Panc1 (cell line): ENCODE measurements around the gene APP. TPM values are rescaled to one million over a fixed set of nuclear protein-coding genes. Genes with fewer than 3 reads are reported as not detected.

Source experiments
- ATAC-seq: fragments of 200-7000 bp; cut with Tn5 transposase; 2 replicates; pipeline ENCODE4 v1.9.1; 2020; ENCODE audit warnings: mild to moderate bottlenecking, moderate library complexity
- BruUV-seq: library from RNA; stranded (reverse); fragments of 400-500 nt; replicated peaks from 2 replicates; lab custom pipeline; 2021; lab: Mats Ljungman, UMichigan
- CTCF ChIA-PET: fragments of 300-600 bp; sonication (Branson Sonifier 250); formaldehyde crosslinking; loops from one replicate; lab custom pipeline; 2022; ENCODE audit warnings: antibody characterized with exemption; lab: Charles Lee
- POLR2A ChIA-PET: fragments of 300-600 bp; sonication (Branson Sonifier 250); formaldehyde crosslinking; loops from one replicate; lab custom pipeline; 2022; ENCODE audit warnings: antibody characterized with exemption; lab: Charles Lee
- DNase-seq: peaks from one replicate; pipeline ENCODE4 v3.0.0-alpha.2; 2010; ENCODE audit warnings: low read depth, low spot score
- H3K27ac ChIP-seq: 2 replicates; pipeline ENCODE4 v1.5.1; 2011; ENCODE audit warnings: mild to moderate bottlenecking, low read length, inconsistent platforms
- H3K27me3 ChIP-seq: fragments of 200-500 bp; sonication (Bioruptor generic); 2 replicates; pipeline ENCODE4 v1.6.0; 2014; ENCODE audit warnings: low read length, inconsistent platforms; ENCODE audit not compliant: control insufficient read depth, insufficient read depth
- H3K36me3 ChIP-seq: fragments of 200-500 bp; sonication (Bioruptor generic); 2 replicates; pipeline ENCODE4 v1.5.1; 2014; ENCODE audit warnings: inconsistent platforms, mild to moderate bottlenecking, low read length, moderate library complexity; ENCODE audit not compliant: control insufficient read depth, insufficient read depth
- H3K4me1 ChIP-seq: 2 replicates; pipeline ENCODE4 v1.5.1; 2011; ENCODE audit warnings: inconsistent platforms, mild to moderate bottlenecking, low read length, moderate library complexity; ENCODE audit not compliant: control insufficient read depth, insufficient read depth
- H3K4me3 ChIP-seq, 2 experiments: 2 replicates each; pipeline ENCODE4 v1.5.1; 2011 to 2012; ENCODE audit warnings: low read depth in 2 of 2, low read length in 2 of 2, mild to moderate bottlenecking in 2 of 2, inconsistent platforms in 1 of 2, moderate library complexity in 1 of 2
- H3K9me3 ChIP-seq: fragments of 200-500 bp; sonication (Bioruptor generic); 2 replicates; pipeline ENCODE4 v1.5.1; 2014; ENCODE audit warnings: low read depth, mild to moderate bottlenecking, inconsistent platforms, low read length, moderate library complexity; ENCODE audit not compliant: control insufficient read depth, insufficient read depth
- POLR2AphosphoS5 ChIP-seq: IDR thresholded peaks from 2 replicates; pipeline ENCODE4 v1.6.1; 2012; ENCODE audit warnings: mild to moderate bottlenecking, low read depth, low read length, moderate library complexity
- SIN3A ChIP-seq: IDR thresholded peaks from 2 replicates; pipeline ENCODE4 v1.6.1; 2012; ENCODE audit warnings: low read depth, mild to moderate bottlenecking, low read length, moderate library complexity, borderline replicate concordance; ENCODE audit not compliant: insufficient read depth
- TCF7L2 ChIP-seq: IDR thresholded peaks from 2 replicates; pipeline ENCODE4 v1.6.1; 2011; ENCODE audit warnings: mild to moderate bottlenecking, low read depth, low read length, inconsistent platforms
- in situ Hi-C: cut with HindIII; loops from 2 replicates; pipeline ENCODE4 v1.10.0; 2016; ENCODE audit warnings: low sequenced_read_pairs, low pct_unique_long_range_greater_than_20kb
- intact Hi-C: fragments of 100-400 bp; cut with micrococcal nuclease; formaldehyde crosslinking; loops from one replicate; pipeline ENCODE4 v1.10.0; 2022; ENCODE audit not compliant: unreplicated experiment
- total RNA-seq: library from RNA; stranded (reverse); gene quantifications from one replicate; pipeline ENCODE4 v1.2.1, GENCODE V29; 2021; ENCODE audit not compliant: unreplicated experiment
- TF ChIP-seq, protein P1 (sequence below), 2 experiments: IDR thresholded peaks; 2 replicates each; pipeline ENCODE4 v1.6.1; 2011 to 2012; ENCODE audit warnings: low read depth in 2 of 2, control low read depth in 1 of 2, low read length in 1 of 2, mild to moderate bottlenecking in 1 of 2, moderate library complexity in 1 of 2; ENCODE audit not compliant: insufficient read depth in 1 of 2
- TF ChIP-seq, protein P2 (sequence below): fragments of 450-650 bp; IDR thresholded peaks from 2 replicates; pipeline ENCODE4 v1.5.1; 2017; ENCODE audit warnings: mild to moderate bottlenecking

APP gene
- total RNA-seq, 1 experiment from 2014 or later = 542 TPM

DNA sequence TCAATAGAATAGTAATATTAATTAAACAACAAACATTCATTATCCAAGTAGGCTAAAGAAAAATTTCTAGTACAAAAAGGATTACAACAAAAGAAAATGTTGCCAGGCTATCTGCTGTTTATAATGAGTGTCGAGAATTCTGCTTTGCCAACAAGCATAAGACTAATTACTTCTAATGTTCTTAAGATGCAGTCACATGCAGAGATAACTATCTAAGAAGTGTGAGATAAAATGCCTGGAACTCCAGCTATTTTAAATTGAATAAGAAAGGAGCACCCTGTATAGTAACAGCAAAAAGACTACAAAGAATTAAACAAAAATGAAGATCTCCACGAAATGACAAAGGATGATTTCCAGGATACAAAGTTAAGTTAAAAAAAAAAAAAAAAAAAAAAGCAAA, 59.9 kb downstream of the APP start:
- Histone ChIP-seq H3K27me3 (no peaks in the 10 kb centered on the region), H3K4me1 (peaks cover 4% of the 10 kb centered on the region), H3K27ac (no peak overlapping the region), H3K9me3 (no peaks in the 10 kb centered on the region), H3K4me3 (no peak overlapping the region), H3K36me3 (peaks cover 11% of the 10 kb centered on the region; the same call in 1 of the 2 replicates)
- ChIA-PET CTCF (no interaction called here), POLR2A (interaction anchor here (0.7 kb wide), 1 partner anchor 61 kb away, joined by 19 read pairs; no protein-coding TSS in a partner anchor)
- in situ Hi-C loops = no loop called here
- BruUV-seq = no TSS peak
- intact Hi-C loops = no loop called here
- ATAC-seq (no peak), DNase-seq (no peak)
- TF ChIP-seq TCF7L2 (no peak), POLR2AphosphoS5 (no peak), SIN3A (no peak)
- TF ChIP-seq, protein P1, sequence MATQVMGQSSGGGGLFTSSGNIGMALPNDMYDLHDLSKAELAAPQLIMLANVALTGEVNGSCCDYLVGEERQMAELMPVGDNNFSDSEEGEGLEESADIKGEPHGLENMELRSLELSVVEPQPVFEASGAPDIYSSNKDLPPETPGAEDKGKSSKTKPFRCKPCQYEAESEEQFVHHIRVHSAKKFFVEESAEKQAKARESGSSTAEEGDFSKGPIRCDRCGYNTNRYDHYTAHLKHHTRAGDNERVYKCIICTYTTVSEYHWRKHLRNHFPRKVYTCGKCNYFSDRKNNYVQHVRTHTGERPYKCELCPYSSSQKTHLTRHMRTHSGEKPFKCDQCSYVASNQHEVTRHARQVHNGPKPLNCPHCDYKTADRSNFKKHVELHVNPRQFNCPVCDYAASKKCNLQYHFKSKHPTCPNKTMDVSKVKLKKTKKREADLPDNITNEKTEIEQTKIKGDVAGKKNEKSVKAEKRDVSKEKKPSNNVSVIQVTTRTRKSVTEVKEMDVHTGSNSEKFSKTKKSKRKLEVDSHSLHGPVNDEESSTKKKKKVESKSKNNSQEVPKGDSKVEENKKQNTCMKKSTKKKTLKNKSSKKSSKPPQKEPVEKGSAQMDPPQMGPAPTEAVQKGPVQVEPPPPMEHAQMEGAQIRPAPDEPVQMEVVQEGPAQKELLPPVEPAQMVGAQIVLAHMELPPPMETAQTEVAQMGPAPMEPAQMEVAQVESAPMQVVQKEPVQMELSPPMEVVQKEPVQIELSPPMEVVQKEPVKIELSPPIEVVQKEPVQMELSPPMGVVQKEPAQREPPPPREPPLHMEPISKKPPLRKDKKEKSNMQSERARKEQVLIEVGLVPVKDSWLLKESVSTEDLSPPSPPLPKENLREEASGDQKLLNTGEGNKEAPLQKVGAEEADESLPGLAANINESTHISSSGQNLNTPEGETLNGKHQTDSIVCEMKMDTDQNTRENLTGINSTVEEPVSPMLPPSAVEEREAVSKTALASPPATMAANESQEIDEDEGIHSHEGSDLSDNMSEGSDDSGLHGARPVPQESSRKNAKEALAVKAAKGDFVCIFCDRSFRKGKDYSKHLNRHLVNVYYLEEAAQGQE (IDR thresholded peaks at IDR 0.05; ENCODE audit: insufficient read depth in 1 of 2, low read depth in 2 of 2, low read length in 1 of 2) = no peak
- TF ChIP-seq, protein P2, sequence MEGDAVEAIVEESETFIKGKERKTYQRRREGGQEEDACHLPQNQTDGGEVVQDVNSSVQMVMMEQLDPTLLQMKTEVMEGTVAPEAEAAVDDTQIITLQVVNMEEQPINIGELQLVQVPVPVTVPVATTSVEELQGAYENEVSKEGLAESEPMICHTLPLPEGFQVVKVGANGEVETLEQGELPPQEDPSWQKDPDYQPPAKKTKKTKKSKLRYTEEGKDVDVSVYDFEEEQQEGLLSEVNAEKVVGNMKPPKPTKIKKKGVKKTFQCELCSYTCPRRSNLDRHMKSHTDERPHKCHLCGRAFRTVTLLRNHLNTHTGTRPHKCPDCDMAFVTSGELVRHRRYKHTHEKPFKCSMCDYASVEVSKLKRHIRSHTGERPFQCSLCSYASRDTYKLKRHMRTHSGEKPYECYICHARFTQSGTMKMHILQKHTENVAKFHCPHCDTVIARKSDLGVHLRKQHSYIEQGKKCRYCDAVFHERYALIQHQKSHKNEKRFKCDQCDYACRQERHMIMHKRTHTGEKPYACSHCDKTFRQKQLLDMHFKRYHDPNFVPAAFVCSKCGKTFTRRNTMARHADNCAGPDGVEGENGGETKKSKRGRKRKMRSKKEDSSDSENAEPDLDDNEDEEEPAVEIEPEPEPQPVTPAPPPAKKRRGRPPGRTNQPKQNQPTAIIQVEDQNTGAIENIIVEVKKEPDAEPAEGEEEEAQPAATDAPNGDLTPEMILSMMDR = no peak

DNA sequence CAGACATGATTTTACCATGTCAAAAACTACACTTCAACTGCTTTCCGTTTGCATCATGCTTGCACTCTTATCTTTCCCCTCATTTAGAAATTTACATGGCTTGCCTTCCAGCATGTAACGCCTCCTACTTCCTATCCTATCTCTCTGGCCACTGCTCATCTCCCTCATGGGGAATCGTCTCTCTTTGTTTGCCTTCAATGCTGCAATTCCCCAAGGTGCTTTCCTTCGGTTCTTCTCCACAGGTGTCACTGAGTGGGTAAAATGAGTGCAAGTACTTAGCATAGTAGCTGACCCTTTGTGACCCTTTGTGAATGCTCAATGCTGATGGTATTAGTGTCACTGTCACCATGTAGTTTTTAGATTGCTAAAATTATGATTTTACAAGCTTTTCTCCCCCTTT, 63.1 kb downstream of the APP start:
- peaks cover 11% of the 10 kb centered on the region; the same call in 1 of the 2 replicates for H3K36me3 ChIP-seq
- H3K27ac ChIP-seq = no peak overlapping the region
- in situ Hi-C loops = no loop called here
- no peaks in the 10 kb centered on the region for H3K27me3 ChIP-seq
- TF ChIP-seq, protein P1 (IDR thresholded peaks at IDR 0.05; ENCODE audit: insufficient read depth in 1 of 2, low read depth in 2 of 2, low read length in 1 of 2) = no peak
- no peak for TF ChIP-seq SIN3A
- no peak for TF ChIP-seq TCF7L2
- TF ChIP-seq POLR2AphosphoS5 = no peak
- TF ChIP-seq, protein P2 = no peak
- intact Hi-C loops = no loop called here
- no peaks in the 10 kb centered on the region; the same call in 1 of the 2 replicates for H3K4me1 ChIP-seq
- BruUV-seq = no TSS peak
- POLR2A ChIA-PET = no interaction called here
- H3K9me3 ChIP-seq = no peaks in the 10 kb centered on the region
- no peak overlapping the region for H3K4me3 ChIP-seq
- DNase-seq (no peak), ATAC-seq (no peak)
- CTCF ChIA-PET = no interaction called here
